ENCODE results near the gene TACC2.

The TACC2 gene

DNA sequence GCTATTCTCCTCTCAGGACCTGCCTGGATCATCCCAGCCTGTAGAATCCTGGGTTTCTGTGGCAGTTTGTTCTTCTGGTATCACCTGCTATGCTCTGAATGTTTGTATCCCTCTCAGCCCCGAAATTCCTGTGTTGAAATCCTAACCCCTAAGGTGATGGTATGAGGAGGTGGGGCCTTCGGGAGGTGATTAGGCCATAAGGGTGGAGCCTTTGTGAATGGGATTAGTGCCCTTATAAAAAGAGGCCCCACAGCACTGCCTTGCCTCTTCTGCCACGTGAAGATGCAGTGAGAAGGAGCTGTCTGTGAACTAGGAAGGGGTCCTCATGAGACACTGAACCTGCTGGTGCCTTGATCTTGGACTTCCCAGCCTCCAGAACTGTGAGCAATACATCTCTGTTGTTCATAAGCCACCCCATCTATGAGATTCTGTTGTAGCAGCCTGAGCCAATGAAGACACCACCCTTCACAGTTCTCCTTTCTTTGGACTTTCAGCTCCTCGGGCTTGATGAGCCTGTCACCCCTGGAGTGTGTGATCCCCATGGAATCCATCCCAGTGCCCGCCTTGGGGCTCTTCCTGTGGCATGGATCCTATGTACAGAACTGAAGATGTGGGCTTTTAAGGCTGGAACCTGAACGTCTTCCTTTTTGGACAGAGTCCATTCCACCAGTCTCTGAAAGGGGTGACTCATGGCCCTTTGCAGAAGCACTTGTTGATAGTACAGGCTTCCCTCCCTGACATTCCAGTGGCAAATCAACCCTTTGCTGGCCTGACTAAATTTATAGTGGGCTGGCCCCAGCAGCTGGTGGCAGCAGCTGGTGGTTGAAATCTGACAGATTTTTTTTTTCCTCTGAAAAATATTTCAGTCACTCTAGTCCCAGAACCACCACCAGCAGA, 138.0 kb downstream of the TACC2 start:
- DNase-seq, result peak; percentile 90

DNA sequence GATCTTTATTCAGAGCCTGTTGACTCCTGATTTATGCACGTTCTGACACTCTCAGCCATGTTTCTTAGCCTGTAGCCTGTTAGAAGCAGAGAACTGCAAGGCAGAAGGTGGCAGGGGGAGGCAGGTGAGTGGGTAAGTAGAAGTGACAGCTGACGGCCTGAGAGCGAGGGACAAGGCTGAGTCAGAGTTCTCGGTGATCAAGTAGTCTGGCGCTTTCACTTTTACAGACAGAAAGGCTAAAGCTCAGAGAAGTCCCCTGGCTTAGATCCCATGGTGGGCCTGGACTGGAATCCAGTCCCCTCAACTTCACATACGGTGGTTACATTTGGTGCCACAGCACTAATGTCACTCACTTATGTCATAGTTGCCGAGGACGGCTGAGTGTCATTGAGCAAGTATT, 139.0 kb downstream of the TACC2 start:
- DNase-seq, result no peak

DNA sequence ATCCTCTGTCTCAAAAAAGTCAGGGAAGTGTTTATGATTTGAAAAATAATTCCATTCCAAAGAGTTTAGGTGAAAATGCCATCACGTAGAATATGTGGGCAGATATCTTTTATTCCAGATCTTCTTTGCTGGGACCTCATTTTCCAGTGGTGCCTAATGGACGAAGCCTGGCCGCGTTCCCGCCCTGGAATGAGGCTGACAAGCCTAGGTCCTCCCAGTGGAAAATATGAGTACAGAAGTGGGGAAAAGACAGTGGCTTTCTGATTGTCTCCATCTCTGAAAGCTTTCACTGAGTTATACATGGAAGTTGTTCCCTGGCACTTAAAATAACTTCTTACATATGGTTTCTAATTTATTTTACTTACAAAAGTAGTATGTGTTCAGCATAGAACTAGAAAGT, 139.4 kb downstream of the TACC2 start:
- no peak for DNase-seq

DNA sequence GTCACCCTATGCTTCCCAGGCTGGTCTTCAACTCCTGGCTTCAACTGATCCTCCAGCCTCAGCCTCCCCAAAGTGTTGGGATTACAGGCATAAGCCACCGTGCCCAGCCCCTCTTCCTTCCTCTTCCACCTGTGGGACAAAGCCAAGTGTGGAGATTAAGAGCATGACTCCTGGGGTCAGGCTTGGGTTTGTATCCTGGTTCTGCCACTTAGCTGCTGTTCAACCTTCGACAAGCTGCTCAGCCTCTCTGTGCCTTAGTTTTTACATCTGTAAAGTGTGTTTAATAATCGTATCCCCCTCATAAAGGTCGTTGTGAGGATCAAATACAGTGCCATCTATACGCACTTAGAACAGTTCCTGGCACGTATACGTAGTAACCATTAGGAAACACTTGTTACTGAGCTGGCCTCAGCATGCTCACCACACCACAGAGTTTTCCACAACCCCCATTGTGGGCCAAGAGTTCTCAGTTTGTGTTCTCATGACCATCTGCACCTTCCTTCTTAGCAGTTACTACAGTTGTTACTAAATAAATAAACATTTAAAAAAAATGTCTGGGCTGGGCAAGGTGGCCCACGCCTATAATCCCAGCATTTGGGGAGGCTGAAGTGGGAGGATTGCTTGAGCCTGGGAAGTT, 141.6 kb downstream of the TACC2 start:
- DNase-seq, result no peak

DNA sequence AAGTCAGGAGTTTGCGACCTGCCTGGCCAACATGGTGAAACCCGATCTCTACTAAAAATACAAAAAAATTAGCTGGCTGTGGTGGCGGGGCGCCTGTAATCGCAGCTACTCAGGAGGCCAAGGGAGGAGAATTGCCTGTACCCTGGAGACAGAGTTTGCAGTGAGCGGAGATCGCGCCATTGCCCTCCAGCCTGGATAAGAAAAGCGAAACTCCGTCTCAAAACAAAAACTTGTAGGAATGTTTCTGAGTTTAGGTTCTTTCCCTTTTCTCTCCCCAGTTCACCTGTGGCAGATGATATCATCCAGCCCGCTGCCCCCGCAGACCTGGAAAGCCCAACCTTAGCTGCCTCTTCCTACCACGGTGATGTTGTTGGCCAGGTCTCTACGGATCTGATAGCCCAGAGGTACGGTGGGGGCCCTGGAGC, 143.4 kb downstream of the TACC2 start:
- no peak for DNase-seq

DNA sequence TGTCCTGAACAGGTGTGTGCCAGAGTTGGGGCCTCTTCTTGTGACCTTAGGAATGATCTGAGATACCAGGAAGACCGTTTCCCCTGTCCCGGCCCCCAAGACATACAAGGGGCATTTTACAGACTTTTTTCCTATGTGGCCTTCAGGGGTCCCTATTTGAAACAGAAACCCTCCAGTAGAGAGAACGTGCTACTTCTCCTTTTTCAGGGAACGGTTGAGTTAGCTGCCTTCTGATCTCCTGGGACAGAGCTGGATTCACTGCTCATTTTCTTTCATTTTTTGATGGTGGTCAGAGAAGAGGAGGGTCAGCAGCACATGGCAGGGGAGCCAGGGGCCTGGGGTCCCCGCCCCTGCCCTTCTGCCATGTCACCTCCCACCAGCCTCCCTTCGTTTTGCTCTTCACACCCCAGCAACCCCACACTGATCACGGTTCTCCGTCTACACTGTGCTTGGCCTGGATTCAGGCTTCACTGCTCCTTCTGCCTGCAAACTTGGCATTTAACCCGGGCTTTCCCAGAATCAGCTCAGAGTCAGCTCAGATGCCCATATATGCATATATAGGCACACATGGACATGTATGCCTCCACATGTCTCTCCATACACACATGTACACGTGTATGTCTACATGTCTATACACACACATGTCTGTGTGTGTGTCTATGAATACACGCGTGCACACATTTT, 144.1 kb downstream of the TACC2 start:
- no peak for DNase-seq

- no peak for DNase-seq
Measured at GRCh38 chr10:122135251-122136025, 146.5 kb downstream of the TACC2 start.

- DNase-seq, result no peak
Measured at GRCh38 chr10:122138831-122139625, 150.1 kb downstream of the TACC2 start.

- DNase-seq, result no peak
Measured at GRCh38 chr10:122139627-122140170, 150.7 kb downstream of the TACC2 start.

DNA sequence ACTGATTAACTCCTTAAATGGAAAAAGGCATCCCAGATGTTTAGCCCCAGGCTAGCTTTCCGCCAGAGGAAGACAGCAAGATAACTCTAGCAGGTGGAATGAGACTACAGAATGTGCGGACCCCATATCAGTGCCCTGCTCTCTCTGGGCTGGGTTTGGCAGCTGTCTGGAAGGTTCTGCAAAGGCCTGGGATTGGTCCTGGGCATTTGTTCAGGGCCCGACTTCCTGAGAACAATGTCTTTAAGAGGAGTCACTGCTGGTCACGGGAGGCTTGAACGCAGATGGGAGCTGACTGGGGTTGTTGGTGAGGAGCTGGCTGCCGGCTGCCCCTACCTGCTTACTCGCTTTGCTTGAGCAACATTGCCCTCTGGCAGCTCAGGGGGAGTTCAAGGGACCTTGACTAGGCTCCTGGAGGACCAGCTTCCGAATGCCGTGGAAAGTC, 151.5 kb downstream of the TACC2 start:
- no peak for DNase-seq

- DNase-seq, result peak; percentile 90
Measured at GRCh38 chr10:122140941-122141623, 152.1 kb downstream of the TACC2 start.

DNA sequence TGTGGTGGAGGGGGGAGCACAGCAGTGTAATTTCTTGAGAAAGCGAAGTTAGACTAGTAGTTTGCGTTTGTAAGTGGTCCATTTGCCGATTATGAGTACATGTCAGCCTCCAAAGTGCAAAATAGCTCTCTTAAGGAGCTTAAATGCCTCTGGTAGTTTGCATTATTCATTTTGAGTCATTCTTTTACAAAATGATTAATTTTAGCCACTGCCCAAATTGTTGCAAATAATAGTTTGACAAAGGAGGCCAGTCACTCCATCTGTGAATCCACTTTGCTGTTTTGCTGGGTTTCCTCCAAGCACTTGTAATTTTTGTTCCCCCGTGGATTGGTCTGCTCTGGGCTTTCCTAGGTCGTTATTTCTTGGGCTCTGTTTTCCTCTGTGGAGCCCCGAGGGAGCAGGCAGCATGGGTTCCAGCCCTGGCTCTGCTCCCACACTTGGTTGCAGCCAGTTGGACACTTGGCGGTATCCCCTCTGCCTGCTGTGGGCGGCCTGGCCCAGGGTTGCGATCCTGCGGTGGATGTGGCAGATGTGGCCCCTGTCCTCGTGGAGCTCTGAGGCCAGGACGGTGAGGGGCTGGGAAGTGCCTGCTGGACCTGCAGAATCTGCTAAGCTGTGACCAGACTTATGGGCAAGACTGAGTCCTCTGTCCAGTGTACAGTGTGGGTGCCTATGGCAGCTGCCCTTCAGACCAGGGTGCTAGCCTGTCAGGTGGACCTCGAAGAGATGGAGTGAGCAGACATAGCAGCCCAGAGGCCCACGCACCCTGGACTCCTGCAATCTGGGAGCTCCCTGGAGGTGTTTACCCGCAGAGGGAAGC, 153.1 kb downstream of the TACC2 start:
- DNase-seq, result peak; percentile 39

GRCh38 chr10:122142641-122143237, 153.8 kb downstream of the TACC2 start:
- DNase-seq, result no peak

DNA sequence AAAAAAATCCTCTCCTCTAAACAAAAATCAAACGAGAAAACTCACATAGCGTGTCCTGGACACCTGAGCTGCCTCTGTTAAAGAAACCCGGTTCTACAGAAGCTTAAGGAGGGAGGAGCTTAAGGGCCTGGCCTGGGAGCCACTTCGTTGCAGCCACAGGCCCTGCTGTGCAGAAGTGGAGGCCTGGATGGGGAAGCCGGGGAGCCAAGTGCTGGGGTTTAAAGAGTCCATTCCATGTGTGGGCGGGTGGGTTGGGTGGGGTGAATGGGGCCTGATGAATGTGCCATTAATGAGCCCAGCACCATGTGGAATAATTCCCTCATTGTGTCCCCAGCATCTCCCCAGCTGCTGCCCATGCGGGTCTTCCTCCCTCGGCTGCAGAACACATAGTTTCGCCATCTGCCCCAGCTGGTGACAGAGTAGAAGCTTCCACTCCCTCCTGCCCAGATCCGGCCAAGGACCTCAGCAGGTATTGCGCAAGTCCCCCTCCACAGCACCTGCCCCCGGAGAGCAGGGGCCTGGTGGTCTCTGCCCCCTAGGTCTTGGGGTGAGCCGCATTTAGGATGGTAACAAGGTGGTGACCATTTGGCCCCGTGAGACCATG, 154.4 kb downstream of the TACC2 start:
- DNase-seq, result no peak

DNA sequence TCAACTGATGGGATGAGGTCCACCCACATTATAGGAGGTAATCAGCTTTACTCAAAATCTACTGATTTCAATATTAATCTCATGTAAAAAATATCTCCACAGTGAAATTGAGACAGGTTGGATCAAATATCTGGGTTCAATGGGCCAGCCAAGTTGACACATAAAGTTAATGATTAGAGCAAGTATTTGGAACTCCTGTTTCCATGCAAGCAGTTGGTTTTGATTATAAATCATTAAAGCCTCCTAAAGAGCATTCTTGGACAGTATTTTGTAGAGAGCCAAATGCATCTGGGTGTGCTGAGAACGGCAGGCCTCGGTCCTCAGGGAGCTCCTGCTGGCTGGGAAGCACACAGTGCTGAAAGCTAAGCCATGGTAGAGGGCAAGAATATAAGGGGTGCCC, 155.2 kb downstream of the TACC2 start:
- no peak for DNase-seq

- DNase-seq, result no peak
Measured at GRCh38 chr10:122145113-122145512, 156.2 kb downstream of the TACC2 start.

DNA sequence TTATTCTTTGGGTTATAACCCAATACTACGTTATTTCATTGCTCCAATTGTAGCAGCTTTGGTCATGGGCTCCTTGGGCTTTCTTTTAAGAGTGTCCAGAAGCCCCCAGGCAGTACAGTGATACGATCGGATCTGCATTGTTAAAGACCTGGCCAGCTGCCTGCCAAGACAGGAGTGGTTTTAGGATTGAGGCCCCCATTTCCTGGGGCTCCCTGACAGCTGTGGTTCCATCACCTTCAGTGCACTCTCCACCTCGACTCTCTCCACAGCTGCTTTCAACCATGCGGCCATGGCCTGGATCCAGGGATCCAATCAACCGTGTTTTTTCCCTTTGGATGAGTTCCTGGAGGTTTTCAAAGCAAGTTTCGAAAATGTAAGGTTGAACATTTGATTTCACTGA, 158.7 kb downstream of the TACC2 start:
- DNase-seq, result no peak

GRCh38 chr10:122148876-122149560, 160.1 kb downstream of the TACC2 start:
- peak; percentile 44 for DNase-seq
